DOHH2 (cell line): ENCODE data around the gene CYB5R3.

Source experiments
- H3F3A ChIP-seq: fragments of 200-600 bp; sonication (generic), shearing (Covaris generic); 2 replicates; pipeline ENCODE4 v1.6.0; 2016; ENCODE audit warnings: antibody characterized with exemption, mild to moderate bottlenecking; ENCODE audit not compliant: control insufficient read depth, insufficient read depth
- H3K27ac ChIP-seq: fragments of 200-600 bp; sonication (generic); 2 replicates; pipeline ENCODE4 v1.5.1; 2014; ENCODE audit warnings: low read depth, mild to moderate bottlenecking, low read length, moderate library complexity
- H3K27me3 ChIP-seq: fragments of 200-600 bp; sonication (generic); 2 replicates; pipeline ENCODE4 v1.6.1; 2014; ENCODE audit warnings: mild to moderate bottlenecking, low read length, mixed read lengths; ENCODE audit not compliant: control insufficient read depth
- H3K36me3 ChIP-seq: fragments of 200-600 bp; sonication (generic); 2 replicates; pipeline ENCODE4 v1.6.1; 2014; ENCODE audit warnings: mild to moderate bottlenecking, low read length, moderate library complexity, mixed read lengths; ENCODE audit not compliant: control insufficient read depth
- H3K4me1 ChIP-seq: fragments of 200-600 bp; sonication (generic); 2 replicates; pipeline ENCODE4 v1.6.1; 2014; ENCODE audit warnings: mild to moderate bottlenecking, low read length, mixed read lengths; ENCODE audit not compliant: control insufficient read depth
- H3K4me2 ChIP-seq: fragments of 200-600 bp; sonication (generic); 2 replicates; pipeline ENCODE4 v1.6.0; 2014; ENCODE audit warnings: mild to moderate bottlenecking, low read length, moderate library complexity
- H3K4me3 ChIP-seq: fragments of 200-600 bp; sonication (generic); 2 replicates; pipeline ENCODE4 v1.5.1; 2014; ENCODE audit warnings: mild to moderate bottlenecking, low read length, mixed read lengths
- H3K79me2 ChIP-seq: fragments of 200-600 bp; sonication (generic); 2 replicates; pipeline ENCODE4 v1.6.1; 2014; ENCODE audit warnings: mild to moderate bottlenecking, low read length, mixed read lengths; ENCODE audit not compliant: control insufficient read depth
- H3K9me2 ChIP-seq: fragments of 200-600 bp; sonication (generic); replicated peaks from 2 replicates; pipeline ENCODE4 v1.6.1; 2014; ENCODE audit warnings: mild to moderate bottlenecking, low read length, mixed read lengths; ENCODE audit not compliant: control insufficient read depth
- H3K9me3 ChIP-seq: fragments of 200-600 bp; sonication (generic); 2 replicates; pipeline ENCODE4 v1.6.1; 2014; ENCODE audit warnings: antibody characterized with exemption, low read length, mixed read lengths; ENCODE audit not compliant: control insufficient read depth, insufficient read depth
- H4K20me1 ChIP-seq: fragments of 200-600 bp; sonication (generic); 2 replicates; pipeline ENCODE4 v1.6.0; 2014; ENCODE audit warnings: low read depth, mild to moderate bottlenecking, antibody characterized with exemption, low read length, moderate library complexity; ENCODE audit not compliant: control insufficient read depth, insufficient read depth
- EZH2phosphoT487 ChIP-seq: fragments of 200-600 bp; sonication (generic); IDR thresholded peaks from 2 replicates; pipeline ENCODE4 v1.6.1; 2017; ENCODE audit warnings: borderline replicate concordance, mild to moderate bottlenecking, antibody characterized with exemption, low read length, moderate library complexity, mixed read lengths
- TF ChIP-seq, protein P1 (sequence below): fragments of 200-600 bp; sonication (generic); IDR thresholded peaks from one replicate; pipeline ENCODE4 v1.5.1; 2014; ENCODE audit warnings: antibody characterized with exemption, mild to moderate bottlenecking, low read depth, low read length; ENCODE audit not compliant: poor library complexity, severe bottlenecking

Gene CYB5R3

DNA sequence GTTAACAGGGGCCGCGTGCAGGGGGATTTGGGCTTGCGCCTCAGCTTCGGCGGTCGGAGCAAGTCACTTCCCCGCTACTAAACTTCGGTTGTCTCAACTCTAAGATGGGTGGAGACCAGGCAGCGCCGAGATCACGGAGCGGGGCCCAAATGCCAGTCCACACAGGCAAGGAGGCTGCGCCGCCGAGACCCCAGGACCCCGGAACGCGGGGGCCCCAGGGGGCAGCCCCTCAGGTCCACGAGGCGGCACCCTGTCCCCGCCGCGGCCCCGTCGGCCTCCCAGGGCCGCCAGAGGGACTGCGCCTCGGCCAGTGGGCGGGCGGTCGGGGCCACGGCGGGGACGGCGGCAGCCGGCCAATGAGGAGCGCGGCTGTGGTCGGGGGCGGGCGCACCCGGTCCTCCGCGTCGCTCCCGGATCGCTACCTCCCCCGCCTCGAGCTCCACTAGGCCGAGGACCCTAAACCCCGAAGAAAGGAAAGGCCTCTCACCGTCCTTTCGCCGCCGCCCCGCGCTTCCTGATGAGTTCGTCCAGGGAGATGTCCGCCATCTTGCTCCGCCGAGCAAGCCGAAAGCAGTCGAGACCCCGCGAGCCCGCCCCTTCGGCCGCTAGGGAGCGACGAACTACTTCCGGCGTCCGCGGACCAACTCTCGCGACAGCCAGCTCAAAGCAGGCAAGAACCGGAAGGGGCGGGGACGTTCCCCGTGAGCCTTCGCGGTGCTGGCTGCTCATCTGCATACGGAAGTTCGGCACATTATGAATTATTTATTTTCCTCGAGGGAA, 34.7 kb downstream of the CYB5R3 start, which contains the start of gene POLDIP3:
Gene POLDIP3 (minus strand): TSS at position 572 of the 780 bp plus-strand sequence. CDS start 26 bp downstream, at position 546.
- H3K27ac ChIP-seq: peak within 1 kb of the TSS; percentile 71
- H3K9me3 ChIP-seq: no peaks in the 10 kb centered on the region
- peaks cover 44% of the 10 kb centered on the region for H3K36me3 ChIP-seq
- peaks cover 9% of the 10 kb centered on the region for H3F3A ChIP-seq
- peaks cover 36% of the 10 kb centered on the region for H3K4me1 ChIP-seq
- H3K79me2 ChIP-seq: peaks cover 49% of the 10 kb centered on the region
- peak within 1 kb of the TSS; percentile 79 for H3K4me3 ChIP-seq
- TF ChIP-seq, protein P1, sequence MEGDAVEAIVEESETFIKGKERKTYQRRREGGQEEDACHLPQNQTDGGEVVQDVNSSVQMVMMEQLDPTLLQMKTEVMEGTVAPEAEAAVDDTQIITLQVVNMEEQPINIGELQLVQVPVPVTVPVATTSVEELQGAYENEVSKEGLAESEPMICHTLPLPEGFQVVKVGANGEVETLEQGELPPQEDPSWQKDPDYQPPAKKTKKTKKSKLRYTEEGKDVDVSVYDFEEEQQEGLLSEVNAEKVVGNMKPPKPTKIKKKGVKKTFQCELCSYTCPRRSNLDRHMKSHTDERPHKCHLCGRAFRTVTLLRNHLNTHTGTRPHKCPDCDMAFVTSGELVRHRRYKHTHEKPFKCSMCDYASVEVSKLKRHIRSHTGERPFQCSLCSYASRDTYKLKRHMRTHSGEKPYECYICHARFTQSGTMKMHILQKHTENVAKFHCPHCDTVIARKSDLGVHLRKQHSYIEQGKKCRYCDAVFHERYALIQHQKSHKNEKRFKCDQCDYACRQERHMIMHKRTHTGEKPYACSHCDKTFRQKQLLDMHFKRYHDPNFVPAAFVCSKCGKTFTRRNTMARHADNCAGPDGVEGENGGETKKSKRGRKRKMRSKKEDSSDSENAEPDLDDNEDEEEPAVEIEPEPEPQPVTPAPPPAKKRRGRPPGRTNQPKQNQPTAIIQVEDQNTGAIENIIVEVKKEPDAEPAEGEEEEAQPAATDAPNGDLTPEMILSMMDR: peak; percentile 39
- TF ChIP-seq EZH2phosphoT487: no peak
- H3K27me3 ChIP-seq: no peaks in the 10 kb centered on the region
- H4K20me1 ChIP-seq: peaks cover 15% of the 10 kb centered on the region
- H3K9me2 ChIP-seq: no peaks in the 10 kb centered on the region
- H3K4me2 ChIP-seq: peak within 1 kb of the TSS; percentile 81

GRCh38 chr22:42613872-42614301, 35.3 kb downstream of the CYB5R3 start:
- TF ChIP-seq, protein P1: no peak
- TF ChIP-seq EZH2phosphoT487: no peak
- Histone ChIP-seq H3K4me3 (peak overlapping the region; percentile 79), H3K4me2 (peak overlapping the region; percentile 81), H3K27ac (peak overlapping the region; percentile 71), H3K9me2 (no peaks in the 10 kb centered on the region), H3K79me2 (peaks cover 55% of the 10 kb centered on the region), H3K4me1 (peaks cover 36% of the 10 kb centered on the region), H3F3A (peaks cover 9% of the 10 kb centered on the region), H3K36me3 (peaks cover 47% of the 10 kb centered on the region), H3K27me3 (no peaks in the 10 kb centered on the region), H3K9me3 (no peaks in the 10 kb centered on the region), H4K20me1 (peaks cover 15% of the 10 kb centered on the region)

DNA sequence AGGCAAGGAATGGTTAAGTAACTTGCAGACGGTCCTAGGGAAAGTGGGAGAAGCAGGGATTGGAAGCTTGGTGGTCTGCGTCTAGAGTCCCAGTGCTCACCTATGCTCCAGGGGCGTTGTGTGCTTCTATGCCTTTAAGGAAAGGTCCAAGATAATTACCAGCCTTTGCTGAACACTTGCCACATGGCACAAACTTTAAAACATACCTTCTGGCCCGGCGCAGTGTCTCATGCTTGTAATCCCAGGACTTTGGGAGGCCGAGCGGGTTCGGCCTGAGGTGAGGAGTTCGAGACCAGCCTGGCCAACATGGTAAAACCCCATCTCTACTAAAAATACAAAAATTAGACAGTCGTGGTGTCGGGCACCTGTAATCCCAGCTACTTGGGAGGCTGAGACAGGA, 36.9 kb downstream of the CYB5R3 start:
- H3K27ac ChIP-seq: no peak overlapping the region
- no peaks in the 10 kb centered on the region for H3K9me3 ChIP-seq
- TF ChIP-seq, protein P1: no peak
- TF ChIP-seq EZH2phosphoT487: no peak
- no peaks in the 10 kb centered on the region for H3K27me3 ChIP-seq
- H3K4me2 ChIP-seq: peak overlapping the region; percentile 81
- peaks cover 15% of the 10 kb centered on the region for H4K20me1 ChIP-seq
- peaks cover 6% of the 10 kb centered on the region for H3F3A ChIP-seq
- H3K4me3 ChIP-seq: 0 out of 2 replicates have a peak overlapping the region, but pooled peaks have one; percentile 79
- H3K36me3 ChIP-seq: peaks cover 53% of the 10 kb centered on the region
- peaks cover 71% of the 10 kb centered on the region for H3K79me2 ChIP-seq
- no peaks in the 10 kb centered on the region for H3K9me2 ChIP-seq
- peaks cover 35% of the 10 kb centered on the region for H3K4me1 ChIP-seq
